Mesodermal cell (in vitro differentiated cells): ENCODE results near the gene EPHB2.
"Not testable (repeated sequence)": the region's sequence is repeated elsewhere in the genome, so short reads cannot be mapped to it uniquely, and the experiment has no call there.

Experiments used
- H3K27ac ChIP-seq: 2 replicates; pipeline ENCODE4 v1.7.0; 2013; ENCODE audit warnings: mild to moderate bottlenecking, low read depth, low read length, moderate library complexity; ENCODE audit not compliant: severe bottlenecking
- H3K36me3 ChIP-seq: 2 replicates; pipeline ENCODE4 v1.7.1; 2013; ENCODE audit warnings: mild to moderate bottlenecking, low read length, moderate library complexity; ENCODE audit not compliant: control insufficient read depth, insufficient read depth
- H3K4me1 ChIP-seq: one replicate; pipeline ENCODE4 v1.7.1; 2013; ENCODE audit warnings: mild to moderate bottlenecking, low read length; ENCODE audit not compliant: insufficient read depth, control insufficient read depth, poor library complexity, severe bottlenecking
- H3K4me3 ChIP-seq: 2 replicates; pipeline ENCODE4 v1.7.0; 2013; ENCODE audit warnings: low read length, control low read depth, mild to moderate bottlenecking; ENCODE audit not compliant: insufficient read depth, poor library complexity, severe bottlenecking; ENCODE audit errors: extremely low read depth
- H3K9me3 ChIP-seq: 2 replicates; pipeline ENCODE4 v1.7.1; 2013; ENCODE audit warnings: mild to moderate bottlenecking, low read length, moderate library complexity; ENCODE audit not compliant: control insufficient read depth
- WGBS, 2 experiments: methylation state at CpG; one replicate each; pipeline ENCODE4 v1.1.5; 2013; ENCODE audit warnings: missing lambda C conversion rate in 2 of 2; ENCODE audit not compliant: insufficient coverage in 2 of 2; 5-methylcytosine and 5-hydroxymethylcytosine counted together

Gene EPHB2

DNA sequence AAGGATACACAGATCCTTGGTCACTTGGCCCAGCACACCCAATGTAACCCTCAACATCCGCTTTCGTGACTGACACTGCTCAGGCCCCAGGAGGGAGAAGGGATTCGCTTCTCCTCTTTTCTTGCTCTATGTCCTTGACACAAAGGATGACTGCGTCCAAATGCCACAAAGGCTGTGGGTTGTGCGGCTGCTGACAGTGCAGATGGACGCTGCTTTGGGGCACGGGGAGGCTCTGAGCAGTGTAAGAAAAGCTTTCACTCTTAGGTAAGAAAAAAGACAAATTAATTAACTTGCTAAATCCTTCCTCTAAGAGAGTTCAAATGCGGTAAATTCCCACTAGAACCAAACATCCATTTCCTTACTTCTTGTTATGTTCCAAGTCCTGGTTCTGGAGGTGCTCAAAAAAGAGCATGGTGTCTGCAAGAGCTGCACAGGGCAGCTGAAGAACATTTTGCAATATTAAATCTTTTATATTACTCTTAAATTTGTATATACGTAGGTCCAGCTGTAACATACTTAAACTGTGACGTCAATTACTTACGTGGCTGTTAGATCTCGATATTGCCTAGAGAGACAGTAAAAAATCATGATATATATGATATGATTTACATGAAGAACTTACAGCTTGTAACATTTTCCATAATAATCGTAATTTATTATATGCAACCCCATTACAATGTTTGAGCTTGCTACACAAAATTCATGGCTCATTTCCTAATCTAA is 19.4 kb upstream of the EPHB2 start:
- Histone ChIP-seq H3K9me3 (no peaks in the 10 kb centered on the region), H3K4me1 (no peaks in the 10 kb centered on the region), H3K27ac (no peak overlapping the region), H3K4me3 (no peak overlapping the region), H3K36me3 (no peaks in the 10 kb centered on the region)
- 50 to 100% methylated on average over 1 to 2 of the region's 13 CpGs for WGBS, 2 experiments

DNA sequence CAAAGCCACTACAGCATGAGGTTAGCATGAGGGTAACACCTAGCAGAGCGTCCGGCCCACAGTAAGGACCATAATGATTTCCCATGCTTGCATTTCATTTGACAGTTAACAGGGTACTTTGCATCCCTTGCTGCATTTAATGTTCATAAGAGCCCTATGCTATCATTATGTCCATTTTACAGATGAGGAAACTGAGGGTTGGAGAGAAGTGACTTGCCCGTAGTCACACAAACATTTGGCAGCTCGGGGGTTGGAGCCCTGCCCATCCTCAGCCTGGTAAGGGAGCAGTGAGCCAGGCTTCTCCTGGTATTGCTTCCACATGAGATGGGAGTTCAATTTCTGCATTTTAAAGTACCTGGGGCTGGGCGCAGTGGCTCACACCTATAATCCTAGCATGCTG is 16.5 kb upstream of the EPHB2 start:
- WGBS, 2 experiments = 92 to 100% methylated on average over 3 to 5 of the region's 5 CpGs
- Histone ChIP-seq H3K4me3 (no peak overlapping the region), H3K36me3 (no peaks in the 10 kb centered on the region), H3K4me1 (no peaks in the 10 kb centered on the region), H3K27ac (no peak overlapping the region), H3K9me3 (no peaks in the 10 kb centered on the region)

- 94 to 100% methylated on average over 2 to 3 of the region's 3 CpGs for WGBS, 2 experiments
- Histone ChIP-seq H3K4me1 (no peaks in the 10 kb centered on the region), H3K36me3 (no peaks in the 10 kb centered on the region), H3K4me3 (no peak overlapping the region), H3K9me3 (no peaks in the 10 kb centered on the region), H3K27ac (no peak overlapping the region)
These were observed 14.0 kb upstream of the EPHB2 start for GRCh38 chr1:22696610-22697009.

- Histone ChIP-seq H3K4me3 (no peak overlapping the region), H3K27ac (no peak overlapping the region), H3K9me3 (no peaks in the 10 kb centered on the region), H3K4me1 (no peaks in the 10 kb centered on the region), H3K36me3 (no peaks in the 10 kb centered on the region)
- 83 to 88% methylated on average over 2 to 5 of the region's 5 CpGs for WGBS, 2 experiments
These were observed 12.7 kb upstream of the EPHB2 start for GRCh38 chr1:22697980-22698379.

GRCh38 chr1:22699681-22700520 is 10.7 kb upstream of the EPHB2 start:
- H3K27ac ChIP-seq = no peak overlapping the region
- WGBS, 2 experiments = 91 to 93% methylated on average over 2 to 6 of the region's 14 CpGs

GRCh38 chr1:22702296-22703085 is 8.1 kb upstream of the EPHB2 start:
- 81 to 85% methylated on average over 9 to 10 of the region's 12 CpGs for WGBS, 2 experiments

More at GRCh38 chr1:22699681-22700520, 10.7 kb upstream of the EPHB2 start:
- H3K36me3 ChIP-seq = no peaks in the 10 kb centered on the region
- no peaks in the 10 kb centered on the region for H3K4me1 ChIP-seq
- H3K9me3 ChIP-seq = no peaks in the 10 kb centered on the region
- no peak overlapping the region for H3K4me3 ChIP-seq

GRCh38 chr1:22704440-22705067 is 6.1 kb upstream of the EPHB2 start:
- H3K9me3 ChIP-seq = no peaks in the 10 kb centered on the region
- no peaks in the 10 kb centered on the region for H3K36me3 ChIP-seq
- 14 to 100% methylated on average over 1 of the region's 2 CpGs for WGBS, 2 experiments
- no peak overlapping the region for H3K4me3 ChIP-seq
- no peaks in the 10 kb centered on the region for H3K4me1 ChIP-seq
- no peak overlapping the region for H3K27ac ChIP-seq

More at GRCh38 chr1:22702296-22703085, 8.1 kb upstream of the EPHB2 start:
- no peaks in the 10 kb centered on the region for H3K9me3 ChIP-seq
- H3K4me3 ChIP-seq = no peak overlapping the region
- H3K27ac ChIP-seq = no peak overlapping the region
- H3K36me3 ChIP-seq = no peaks in the 10 kb centered on the region
- no peaks in the 10 kb centered on the region for H3K4me1 ChIP-seq

- Histone ChIP-seq H3K9me3 (no peaks in the 10 kb centered on the region), H3K27ac (no peak overlapping the region), H3K4me1 (no peaks in the 10 kb centered on the region), H3K4me3 (no peak overlapping the region), H3K36me3 (no peaks in the 10 kb centered on the region)
These were observed 5.1 kb upstream of the EPHB2 start for GRCh38 chr1:22705586-22705985.

GRCh38 chr1:22706100-22706499 is 4.5 kb upstream of the EPHB2 start:
- not testable (repeated sequence) for H3K9me3 ChIP-seq, H3K27ac ChIP-seq, H3K36me3 ChIP-seq, H3K4me3 ChIP-seq, H3K4me1 ChIP-seq
- WGBS, 2 experiments = 100% methylated on average over 2 of the region's 4 CpGs; no CpG with 5 or more reads in 1 of the 2 experiments

DNA sequence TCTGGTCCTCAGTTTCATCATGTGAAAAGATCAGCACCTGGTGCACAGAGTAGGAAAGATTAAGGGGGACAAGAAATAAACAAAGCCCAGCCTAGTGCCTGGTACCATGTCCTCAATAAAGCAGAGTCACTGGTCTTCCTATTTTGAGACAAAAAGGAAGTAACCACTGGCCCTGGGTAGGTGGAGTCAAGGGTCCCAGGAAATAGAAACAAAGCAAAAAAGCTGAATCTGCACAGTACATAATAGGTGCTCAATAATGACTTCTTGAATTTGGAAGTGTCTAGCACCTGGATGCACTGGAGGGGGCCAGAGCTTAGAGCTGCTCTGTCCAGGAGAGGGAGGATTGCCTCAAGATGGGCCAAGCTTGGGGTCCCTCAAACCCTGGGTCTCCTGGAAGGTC is 1.9 kb upstream of the EPHB2 start:
- Histone ChIP-seq H3K4me1 (peaks cover 13% of the 10 kb centered on the region), H3K27ac (no peak overlapping the region), H3K9me3 (no peaks in the 10 kb centered on the region), H3K36me3 (no peaks in the 10 kb centered on the region), H3K4me3 (no peak overlapping the region)
